ENCODE data around the gene NWD2.

- TF ChIP-seq GATA3 (IDR thresholded peaks at IDR 0.05; ENCODE audit: low read depth, low read length): no peak
- no peak for TF ChIP-seq GATA2 (IDR thresholded peaks at IDR 0.05; ENCODE audit: low read depth, low read length)
Measured at GRCh38 chr4:37324546-37324945, 80.0 kb downstream of the NWD2 start.

All from SH-SY5Y (cell line).